Activated CD8-positive, alpha-beta memory T cell treated with anti-CD3 and anti-CD28 coated beads, Interleukin-2, amount 10 ng/mL, durations not matched to agents 7 days and 5 days (primary cell): ENCODE results near the gene OPRM1. TPM values are rescaled to one million over a fixed set of nuclear protein-coding genes. Genes with fewer than 3 reads are reported as not detected.

Experiments used
- ATAC-seq: fragments of 150-1000 bp; cut with Tn5 transposase; one replicate; pipeline ENCODE4 v1.10.0; 2021; ENCODE audit warnings: moderate library complexity
- CTCF ChIA-PET: fragments of 350-600 bp; sonication (Branson Sonifier 250); formaldehyde crosslinking; loops from one replicate; lab custom pipeline; 2021; ENCODE audit warnings: antibody characterized with exemption; lab: Charles Lee
- DNase-seq: peaks from one replicate; pipeline ENCODE4 v3.0.0-alpha.2; 2020
- H3K27ac Mint-ChIP-seq: one replicate; pipeline ENCODE4 v1.8.0; 2021; ENCODE audit warnings: mild to moderate bottlenecking, mixed read lengths
- H3K27me3 Mint-ChIP-seq: one replicate; pipeline ENCODE4 v1.8.0; 2021; ENCODE audit warnings: mixed read lengths
- H3K36me3 Mint-ChIP-seq: one replicate; pipeline ENCODE4 v1.8.0; 2021; ENCODE audit warnings: mild to moderate bottlenecking, mixed read lengths
- H3K4me1 Mint-ChIP-seq: one replicate; pipeline ENCODE4 v1.8.0; 2021; ENCODE audit warnings: mixed read lengths
- H3K4me3 Mint-ChIP-seq: one replicate; pipeline ENCODE4 v1.8.0; 2021; ENCODE audit warnings: mild to moderate bottlenecking, moderate library complexity, mixed read lengths
- H3K9me3 Mint-ChIP-seq: one replicate; pipeline ENCODE4 v1.8.0; 2022; ENCODE audit warnings: low read depth, mixed read lengths
- total RNA-seq, 2 experiments: library from RNA; stranded (reverse); gene quantifications; one replicate each; pipeline ENCODE4 v1.2.3, GENCODE V29; 2021

Gene OPRM1
- total RNA-seq, 2 experiments from 2014 or later, result not detected

- ATAC-seq (no peak), DNase-seq (no peak)
- Mint-ChIP-seq H3K27me3 (peaks cover 6% of the 10 kb centered on the region), H3K36me3 (no peaks in the 10 kb centered on the region), H3K4me1 (no peaks in the 10 kb centered on the region), H3K27ac (no peak overlapping the region), H3K9me3 (no peaks in the 10 kb centered on the region), H3K4me3 (no peak overlapping the region)
- CTCF ChIA-PET, result no interaction called here
These were observed 99.8 kb downstream of the OPRM1 start for GRCh38 chr6:154138793-154139192.

GRCh38 chr6:154139892-154140291 is 100.9 kb downstream of the OPRM1 start:
- peaks cover 6% of the 10 kb centered on the region for H3K27me3 Mint-ChIP-seq
- H3K9me3 Mint-ChIP-seq, result no peaks in the 10 kb centered on the region
- ATAC-seq, result no peak
- H3K36me3 Mint-ChIP-seq, result no peaks in the 10 kb centered on the region
- no peaks in the 10 kb centered on the region for H3K4me1 Mint-ChIP-seq
- no peak for DNase-seq
- no peak overlapping the region for H3K27ac Mint-ChIP-seq
- no peak overlapping the region for H3K4me3 Mint-ChIP-seq
- CTCF ChIA-PET, result interaction anchor here (0.9 kb wide), 1 partner anchor 137 kb away, joined by 3 read pairs; no protein-coding TSS in a partner anchor

- CTCF ChIA-PET, result no interaction called here
These were observed 101.7 kb downstream of the OPRM1 start for GRCh38 chr6:154140743-154141142.

GRCh38 chr6:154143753-154144152 is 104.7 kb downstream of the OPRM1 start:
- DNase-seq (no peak), ATAC-seq (no peak)
- Mint-ChIP-seq H3K4me3 (no peak overlapping the region), H3K27ac (no peak overlapping the region), H3K9me3 (no peaks in the 10 kb centered on the region), H3K36me3 (no peaks in the 10 kb centered on the region), H3K27me3 (peaks cover 7% of the 10 kb centered on the region), H3K4me1 (no peaks in the 10 kb centered on the region)
- CTCF ChIA-PET, result no interaction called here

More at GRCh38 chr6:154140743-154141142, 101.7 kb downstream of the OPRM1 start:
- H3K9me3 Mint-ChIP-seq, result no peaks in the 10 kb centered on the region
- H3K36me3 Mint-ChIP-seq, result no peaks in the 10 kb centered on the region
- H3K4me1 Mint-ChIP-seq, result no peaks in the 10 kb centered on the region
- ATAC-seq (no peak), DNase-seq (no peak)
- H3K27ac Mint-ChIP-seq, result no peak overlapping the region
- no peak overlapping the region for H3K4me3 Mint-ChIP-seq
- peaks cover 6% of the 10 kb centered on the region for H3K27me3 Mint-ChIP-seq

GRCh38 chr6:154154389-154154967 is 115.4 kb downstream of the OPRM1 start:
- H3K4me1 Mint-ChIP-seq, result peaks cover 26% of the 10 kb centered on the region
- H3K4me3 Mint-ChIP-seq, result no peak overlapping the region
- CTCF ChIA-PET, result interaction anchor here (0.7 to 3.8 kb wide), 10 partner anchors 18 to 217 kb away, joined by 3 to 69 read pairs (median 4); partner anchors contain the start of gene IPCEF1
- H3K36me3 Mint-ChIP-seq, result no peaks in the 10 kb centered on the region
- DNase-seq (peak; percentile 74), ATAC-seq (no peak)
- no peaks in the 10 kb centered on the region for H3K27me3 Mint-ChIP-seq
- H3K27ac Mint-ChIP-seq, result no peak overlapping the region
- H3K9me3 Mint-ChIP-seq, result no peaks in the 10 kb centered on the region

- H3K9me3 Mint-ChIP-seq, result no peaks in the 10 kb centered on the region
- H3K27me3 Mint-ChIP-seq, result no peaks in the 10 kb centered on the region
- peak overlapping the region; percentile 71 for H3K4me3 Mint-ChIP-seq
- DNase-seq, result peak; percentile 81
- CTCF ChIA-PET, result interaction anchor here (1.2 to 4.3 kb wide), 10 partner anchors 14 to 519 kb away, joined by 3 to 81 read pairs (median 6); no protein-coding TSS in a partner anchor
- H3K27ac Mint-ChIP-seq, result peak overlapping the region; percentile 83
- H3K4me1 Mint-ChIP-seq, result peaks cover 26% of the 10 kb centered on the region
- H3K36me3 Mint-ChIP-seq, result peaks cover 4% of the 10 kb centered on the region
- ATAC-seq, result peak; percentile 98
These were observed 117.3 kb downstream of the OPRM1 start for GRCh38 chr6:154156135-154156896.

- H3K9me3 Mint-ChIP-seq, result no peaks in the 10 kb centered on the region
- H3K36me3 Mint-ChIP-seq, result peaks cover 4% of the 10 kb centered on the region
- peaks cover 26% of the 10 kb centered on the region for H3K4me1 Mint-ChIP-seq
- H3K27ac Mint-ChIP-seq, result peak overlapping the region; percentile 83
- DNase-seq (peak; percentile 44), ATAC-seq (peak; percentile 35)
- no peaks in the 10 kb centered on the region for H3K27me3 Mint-ChIP-seq
- CTCF ChIA-PET, result interaction anchor here (0.8 to 4.3 kb wide), 12 partner anchors 14 to 519 kb away, joined by 3 to 81 read pairs (median 5); no protein-coding TSS in a partner anchor
- H3K4me3 Mint-ChIP-seq, result peak overlapping the region; percentile 71
These were observed 118.0 kb downstream of the OPRM1 start for GRCh38 chr6:154157082-154157481.

- Mint-ChIP-seq H3K9me3 (no peaks in the 10 kb centered on the region), H3K4me1 (peaks cover 26% of the 10 kb centered on the region), H3K27ac (peak overlapping the region; percentile 83), H3K4me3 (peak overlapping the region; percentile 71), H3K27me3 (no peaks in the 10 kb centered on the region), H3K36me3 (peaks cover 4% of the 10 kb centered on the region)
- CTCF ChIA-PET, result interaction anchor here (0.8 to 4.3 kb wide), 13 partner anchors 9 to 518 kb away, joined by 3 to 81 read pairs (median 4); no protein-coding TSS in a partner anchor
- DNase-seq, result no peak
- no peak for ATAC-seq
These were observed 118.7 kb downstream of the OPRM1 start for GRCh38 chr6:154157706-154158105.

GRCh38 chr6:154159126-154159525 is 120.1 kb downstream of the OPRM1 start:
- ATAC-seq, result no peak
- H3K9me3 Mint-ChIP-seq, result no peaks in the 10 kb centered on the region
- peaks cover 26% of the 10 kb centered on the region for H3K4me1 Mint-ChIP-seq
- H3K36me3 Mint-ChIP-seq, result peaks cover 4% of the 10 kb centered on the region
- no peak overlapping the region for H3K27ac Mint-ChIP-seq
- H3K4me3 Mint-ChIP-seq, result no peak overlapping the region
- DNase-seq, result no peak
- H3K27me3 Mint-ChIP-seq, result no peaks in the 10 kb centered on the region
- CTCF ChIA-PET, result interaction anchor here (2.7 to 4.3 kb wide), 2 partner anchors 89 to 116 kb away, joined by 14 to 81 read pairs; no protein-coding TSS in a partner anchor

- Mint-ChIP-seq H3K9me3 (no peaks in the 10 kb centered on the region), H3K4me3 (no peak overlapping the region), H3K4me1 (peaks cover 14% of the 10 kb centered on the region), H3K36me3 (peaks cover 8% of the 10 kb centered on the region), H3K27me3 (no peaks in the 10 kb centered on the region), H3K27ac (no peak overlapping the region)
- CTCF ChIA-PET, result interaction anchor here (0.9 to 1.3 kb wide), 2 partner anchors 112 to 119 kb away, joined by 3 read pairs; no protein-coding TSS in a partner anchor
- no peak for ATAC-seq
- no peak for DNase-seq
These were observed 122.6 kb downstream of the OPRM1 start for GRCh38 chr6:154161689-154162088.

GRCh38 chr6:154164397-154164796 is 125.4 kb downstream of the OPRM1 start:
- Mint-ChIP-seq H3K27me3 (no peaks in the 10 kb centered on the region), H3K4me3 (no peak overlapping the region), H3K4me1 (peaks cover 6% of the 10 kb centered on the region), H3K36me3 (peaks cover 19% of the 10 kb centered on the region), H3K27ac (no peak overlapping the region), H3K9me3 (no peaks in the 10 kb centered on the region)
- CTCF ChIA-PET, result interaction anchor here (1.3 to 3.1 kb wide), 2 partner anchors 11 to 113 kb away, joined by 3 to 14 read pairs; no protein-coding TSS in a partner anchor
- DNase-seq, result no peak
- no peak for ATAC-seq

- peaks cover 10% of the 10 kb centered on the region for H3K4me1 Mint-ChIP-seq
- H3K4me3 Mint-ChIP-seq, result no peak overlapping the region
- H3K27ac Mint-ChIP-seq, result no peak overlapping the region
- H3K27me3 Mint-ChIP-seq, result no peaks in the 10 kb centered on the region
- DNase-seq, result no peak
- H3K36me3 Mint-ChIP-seq, result peaks cover 20% of the 10 kb centered on the region
- CTCF ChIA-PET, result interaction anchor here (3.1 kb wide), 1 partner anchor 112 kb away, joined by 14 read pairs; no protein-coding TSS in a partner anchor
- no peaks in the 10 kb centered on the region for H3K9me3 Mint-ChIP-seq
- ATAC-seq, result no peak
These were observed 126.4 kb downstream of the OPRM1 start for GRCh38 chr6:154165478-154165877.

GRCh38 chr6:154166140-154166539 is 127.1 kb downstream of the OPRM1 start:
- Mint-ChIP-seq H3K4me3 (no peak overlapping the region), H3K9me3 (no peaks in the 10 kb centered on the region), H3K27ac (no peak overlapping the region), H3K36me3 (peaks cover 24% of the 10 kb centered on the region), H3K27me3 (no peaks in the 10 kb centered on the region), H3K4me1 (peaks cover 10% of the 10 kb centered on the region)
- CTCF ChIA-PET, result interaction anchor here (3.1 kb wide), 1 partner anchor 111 kb away, joined by 14 read pairs; no protein-coding TSS in a partner anchor
- ATAC-seq (no peak), DNase-seq (no peak)
